ENCODE data around the gene GET4.

Gene GET4

GRCh38 chr7:897771-898376 lies 21.5 kb downstream of the GET4 start:
- no peak overlapping the region for H3K27ac ChIP-seq (ENCODE audit: low read depth, low read length)
- peaks cover 0 to 69% (median 48%) of the 10 kb centered on the region in 5 donors for H3K36me3 ChIP-seq (ENCODE audit: control insufficient read depth in 5 of 5, insufficient read depth in 5 of 5, low read length in 5 of 5)

GRCh38 chr7:898460-898854 lies 22.1 kb downstream of the GET4 start:
- H3K4me1 ChIP-seq (ENCODE audit: control insufficient read depth in 5 of 5, insufficient read depth in 5 of 5, low read length in 5 of 5) = peaks cover 0 to 16% (median 16%) of the 10 kb centered on the region in 5 donors
- H3K4me3 ChIP-seq (ENCODE audit: low read depth in 1 of 5, low read length in 5 of 5) = no peak overlapping the region
- no peak overlapping the region for H3K9ac ChIP-seq (ENCODE audit: low read length in 5 of 5)
- H3K36me3 ChIP-seq (ENCODE audit: control insufficient read depth in 5 of 5, insufficient read depth in 5 of 5, low read length in 5 of 5) = peaks cover 0 to 63% (median 42%) of the 10 kb centered on the region in 5 donors
- H3K27ac ChIP-seq (ENCODE audit: low read depth, low read length) = no peak overlapping the region
- H3K9me3 ChIP-seq (ENCODE audit: control insufficient read depth in 5 of 5, low read length in 5 of 5) = no peaks in the 10 kb centered on the region
- H3K27me3 ChIP-seq (ENCODE audit: control insufficient read depth in 5 of 5, insufficient read depth in 4 of 5, low read length in 5 of 5) = peaks cover 0 to 6% (median 2%) of the 10 kb centered on the region in 5 donors

More at GRCh38 chr7:897771-898376, 21.5 kb downstream of the GET4 start:
- Histone ChIP-seq H3K4me1 (ENCODE audit: control insufficient read depth in 5 of 5, insufficient read depth in 5 of 5, low read length in 5 of 5) (peaks cover 0 to 16% (median 16%) of the 10 kb centered on the region in 5 donors), H3K9ac (ENCODE audit: low read length in 5 of 5) (no peak overlapping the region), H3K4me3 (ENCODE audit: low read depth in 1 of 5, low read length in 5 of 5) (no peak overlapping the region), H3K27me3 (ENCODE audit: control insufficient read depth in 5 of 5, insufficient read depth in 4 of 5, low read length in 5 of 5) (peaks cover 0 to under 1% (median under 1%) of the 10 kb centered on the region in 5 donors), H3K9me3 (ENCODE audit: control insufficient read depth in 5 of 5, low read length in 5 of 5) (no peaks in the 10 kb centered on the region)

- Histone ChIP-seq H3K9ac (ENCODE audit: low read length in 5 of 5) (no peak overlapping the region), H3K27me3 (ENCODE audit: control insufficient read depth in 5 of 5, insufficient read depth in 4 of 5, low read length in 5 of 5) (peaks cover 0 to 11% (median 7%) of the 10 kb centered on the region in 5 donors), H3K4me1 (ENCODE audit: control insufficient read depth in 5 of 5, insufficient read depth in 5 of 5, low read length in 5 of 5) (peaks cover 0 to 16% (median 16%) of the 10 kb centered on the region in 5 donors), H3K27ac (ENCODE audit: low read depth, low read length) (no peak overlapping the region), H3K4me3 (ENCODE audit: low read depth in 1 of 5, low read length in 5 of 5) (no peak overlapping the region), H3K36me3 (ENCODE audit: control insufficient read depth in 5 of 5, insufficient read depth in 5 of 5, low read length in 5 of 5) (peaks cover 0 to 57% (median 36%) of the 10 kb centered on the region in 5 donors), H3K9me3 (ENCODE audit: control insufficient read depth in 5 of 5, low read length in 5 of 5) (no peaks in the 10 kb centered on the region)
These were observed 22.7 kb downstream of the GET4 start for GRCh38 chr7:898855-899681.

- Histone ChIP-seq H3K36me3 (ENCODE audit: control insufficient read depth in 5 of 5, insufficient read depth in 5 of 5, low read length in 5 of 5) (peaks cover 0 to 50% (median 29%) of the 10 kb centered on the region in 5 donors), H3K9me3 (ENCODE audit: control insufficient read depth in 5 of 5, low read length in 5 of 5) (no peaks in the 10 kb centered on the region)
These were observed 23.5 kb downstream of the GET4 start for GRCh38 chr7:899806-900205.

GRCh38 chr7:900331-901040 lies 24.1 kb downstream of the GET4 start:
- Histone ChIP-seq H3K27me3 (ENCODE audit: control insufficient read depth in 5 of 5, insufficient read depth in 4 of 5, low read length in 5 of 5) (peaks cover 0 to 13% (median 12%) of the 10 kb centered on the region in 5 donors), H3K4me1 (ENCODE audit: control insufficient read depth in 5 of 5, insufficient read depth in 5 of 5, low read length in 5 of 5) (peaks cover 0 to 23% (median 20%) of the 10 kb centered on the region in 5 donors), H3K4me3 (ENCODE audit: low read depth in 1 of 5, low read length in 5 of 5) (no peak overlapping the region), H3K36me3 (ENCODE audit: control insufficient read depth in 5 of 5, insufficient read depth in 5 of 5, low read length in 5 of 5) (peaks cover 0 to 43% (median 22%) of the 10 kb centered on the region in 5 donors), H3K9ac (ENCODE audit: low read length in 5 of 5) (no peak overlapping the region), H3K27ac (ENCODE audit: low read depth, low read length) (no peak overlapping the region), H3K9me3 (ENCODE audit: control insufficient read depth in 5 of 5, low read length in 5 of 5) (no peaks in the 10 kb centered on the region)

More at GRCh38 chr7:899806-900205, 23.5 kb downstream of the GET4 start:
- Histone ChIP-seq H3K9ac (ENCODE audit: low read length in 5 of 5) (no peak overlapping the region), H3K27ac (ENCODE audit: low read depth, low read length) (no peak overlapping the region), H3K27me3 (ENCODE audit: control insufficient read depth in 5 of 5, insufficient read depth in 4 of 5, low read length in 5 of 5) (peaks cover 0 to 13% (median 12%) of the 10 kb centered on the region in 5 donors), H3K4me1 (ENCODE audit: control insufficient read depth in 5 of 5, insufficient read depth in 5 of 5, low read length in 5 of 5) (peaks cover 0 to 22% (median 20%) of the 10 kb centered on the region in 5 donors), H3K4me3 (ENCODE audit: low read depth in 1 of 5, low read length in 5 of 5) (no peak overlapping the region)

GRCh38 chr7:901041-901387 lies 24.7 kb downstream of the GET4 start:
- Histone ChIP-seq H3K36me3 (ENCODE audit: control insufficient read depth in 5 of 5, insufficient read depth in 5 of 5, low read length in 5 of 5) (peaks cover 0 to 38% (median 16%) of the 10 kb centered on the region in 5 donors), H3K9ac (ENCODE audit: low read length in 5 of 5) (no peak overlapping the region), H3K27me3 (ENCODE audit: control insufficient read depth in 5 of 5, insufficient read depth in 4 of 5, low read length in 5 of 5) (peaks cover 0 to 13% (median 12%) of the 10 kb centered on the region in 5 donors), H3K27ac (ENCODE audit: low read depth, low read length) (no peak overlapping the region), H3K9me3 (ENCODE audit: control insufficient read depth in 5 of 5, low read length in 5 of 5) (no peaks in the 10 kb centered on the region), H3K4me1 (ENCODE audit: control insufficient read depth in 5 of 5, insufficient read depth in 5 of 5, low read length in 5 of 5) (peaks cover 0 to 23% (median 20%) of the 10 kb centered on the region in 5 donors), H3K4me3 (ENCODE audit: low read depth in 1 of 5, low read length in 5 of 5) (no peak overlapping the region)

- no peaks in the 10 kb centered on the region for H3K9me3 ChIP-seq (ENCODE audit: control insufficient read depth in 5 of 5, low read length in 5 of 5)
- no peak overlapping the region for H3K27ac ChIP-seq (ENCODE audit: low read depth, low read length)
- H3K4me3 ChIP-seq (ENCODE audit: low read depth in 1 of 5, low read length in 5 of 5) = no peak overlapping the region
- H3K9ac ChIP-seq (ENCODE audit: low read length in 5 of 5) = no peak overlapping the region
- peaks cover 0 to 13% (median 12%) of the 10 kb centered on the region in 5 donors for H3K27me3 ChIP-seq (ENCODE audit: control insufficient read depth in 5 of 5, insufficient read depth in 4 of 5, low read length in 5 of 5)
- peaks cover 0 to 23% (median 20%) of the 10 kb centered on the region in 5 donors for H3K4me1 ChIP-seq (ENCODE audit: control insufficient read depth in 5 of 5, insufficient read depth in 5 of 5, low read length in 5 of 5)
- H3K36me3 ChIP-seq (ENCODE audit: control insufficient read depth in 5 of 5, insufficient read depth in 5 of 5, low read length in 5 of 5) = peaks cover 0 to 32% (median 11%) of the 10 kb centered on the region in 5 donors
These were observed 25.2 kb downstream of the GET4 start for GRCh38 chr7:901388-902154.

GRCh38 chr7:902996-903395 lies 26.6 kb downstream of the GET4 start:
- no peak overlapping the region for H3K4me3 ChIP-seq (ENCODE audit: low read depth in 1 of 5, low read length in 5 of 5)
- no peaks in the 10 kb centered on the region for H3K9me3 ChIP-seq (ENCODE audit: control insufficient read depth in 5 of 5, low read length in 5 of 5)
- H3K36me3 ChIP-seq (ENCODE audit: control insufficient read depth in 5 of 5, insufficient read depth in 5 of 5, low read length in 5 of 5) = peaks cover 0 to 19% (median 2%) of the 10 kb centered on the region in 5 donors
- H3K27ac ChIP-seq (ENCODE audit: low read depth, low read length) = no peak overlapping the region
- H3K9ac ChIP-seq (ENCODE audit: low read length in 5 of 5) = no peak overlapping the region
- H3K27me3 ChIP-seq (ENCODE audit: control insufficient read depth in 5 of 5, insufficient read depth in 4 of 5, low read length in 5 of 5) = peaks cover 0 to 18% (median 15%) of the 10 kb centered on the region in 5 donors
- H3K4me1 ChIP-seq (ENCODE audit: control insufficient read depth in 5 of 5, insufficient read depth in 5 of 5, low read length in 5 of 5) = peaks cover 0 to 25% (median 18%) of the 10 kb centered on the region in 5 donors
